ENCODE measurements around the gene ZSCAN10. TPM values are rescaled to one million over a fixed set of nuclear protein-coding genes. Genes with fewer than 3 reads are reported as not detected.
"Not testable (repeated sequence)": the region's sequence is repeated elsewhere in the genome, so short reads cannot be mapped to it uniquely, and the experiment has no call there.

Gene ZSCAN10
- total RNA-seq, 2 experiments from 2014 or later = 0.11 to 0.30 TPM

GRCh38 chr16:3070608-3071111 lies 28.4 kb downstream of the ZSCAN10 start:
- no peaks in the 10 kb centered on the region for H3K9me3 Mint-ChIP-seq (ENCODE audit: low read depth)
- ATAC-seq (peak; percentile 5), DNase-seq (peak; percentile 74)
- ChIA-PET CTCF (interaction anchor here (0.7 to 1.6 kb wide), 4 partner anchors 12 to 59 kb away, joined by 3 to 5 read pairs (median 4); no protein-coding TSS in a partner anchor), POLR2A (interaction anchor here (1.4 to 1.6 kb wide), 3 partner anchors 10 to 48 kb away, joined by 3 to 5 read pairs (median 5); no protein-coding TSS in a partner anchor)
- H3K36me3 Mint-ChIP-seq (ENCODE audit: low read depth) = peaks cover 50% of the 10 kb centered on the region
- peak overlapping the region; percentile 64 for H3K4me3 Mint-ChIP-seq
- H3K27ac Mint-ChIP-seq = peak overlapping the region; percentile 97
- no peaks in the 10 kb centered on the region for H3K27me3 Mint-ChIP-seq
- intact Hi-C loops (cut with DNase I, micrococcal nuclease) = no loop called here
- H3K4me1 Mint-ChIP-seq = peaks cover 68% of the 10 kb centered on the region

- H3K27me3 Mint-ChIP-seq; DNase-seq; H3K9me3 Mint-ChIP-seq (ENCODE audit: low read depth); ATAC-seq: not testable (repeated sequence)
- H3K36me3 Mint-ChIP-seq (ENCODE audit: low read depth) = peaks cover 49% of the 10 kb centered on the region
- H3K4me3 Mint-ChIP-seq = peak overlapping the region; percentile 64
- POLR2A ChIA-PET = interaction anchor here (0.7 kb wide), 1 partner anchor 60 kb away, joined by 4 read pairs; no protein-coding TSS in a partner anchor
- intact Hi-C loops (cut with DNase I, micrococcal nuclease) = loop anchor here in 1 of 2 experiments (5.0 kb wide), 1 partner anchor 433 kb away; the partner anchor contains the start of gene CLUAP1
- CTCF ChIA-PET = interaction anchor here (0.9 kb wide), 1 partner anchor 60 kb away, joined by 3 read pairs; no protein-coding TSS in a partner anchor
- peaks cover 69% of the 10 kb centered on the region for H3K4me1 Mint-ChIP-seq
- peak overlapping the region; percentile 97 for H3K27ac Mint-ChIP-seq
These were observed 29.9 kb downstream of the ZSCAN10 start for GRCh38 chr16:3069146-3069545.

- peak overlapping the region; percentile 98 for H3K27ac Mint-ChIP-seq
- peaks cover 49% of the 10 kb centered on the region for H3K36me3 Mint-ChIP-seq (ENCODE audit: low read depth)
- H3K4me1 Mint-ChIP-seq = peaks cover 68% of the 10 kb centered on the region
- ChIA-PET CTCF (interaction anchor here (6.7 kb wide), 1 partner anchor 60 kb away, joined by 65 read pairs; no protein-coding TSS in a partner anchor), POLR2A (no interaction called here)
- H3K27me3 Mint-ChIP-seq = no peaks in the 10 kb centered on the region
- DNase-seq = peak; percentile 42
- H3K9me3 Mint-ChIP-seq (ENCODE audit: low read depth) = no peaks in the 10 kb centered on the region
- peak overlapping the region; percentile 100 for H3K4me3 Mint-ChIP-seq
- intact Hi-C loops (cut with DNase I, micrococcal nuclease) = loop anchor here in 1 of 2 experiments (5.0 kb wide), 1 partner anchor 434 kb away; the partner anchor contains the start of gene CLUAP1
- ATAC-seq = no peak
These were observed 30.6 kb downstream of the ZSCAN10 start for GRCh38 chr16:3068487-3068886.

DNA sequence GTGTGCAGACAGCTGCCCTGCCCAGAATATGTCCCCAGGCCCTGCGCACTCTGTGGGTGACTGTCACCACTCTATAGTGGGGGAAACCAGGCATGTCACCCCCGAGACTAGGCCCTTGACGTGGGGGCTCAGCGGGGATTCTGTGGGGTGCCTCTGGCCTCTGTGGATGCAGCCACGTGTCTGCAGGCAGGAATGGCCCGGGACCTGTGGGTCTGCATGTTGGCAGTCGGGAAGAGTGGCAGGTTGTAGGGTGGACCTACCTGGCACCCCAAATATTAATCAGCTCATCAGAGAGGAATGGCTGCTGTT lies 32.7 kb downstream of the ZSCAN10 start:
- Mint-ChIP-seq H3K27ac (peak overlapping the region; percentile 100), H3K9me3 (ENCODE audit: low read depth) (no peaks in the 10 kb centered on the region), H3K4me1 (peaks cover 69% of the 10 kb centered on the region), H3K4me3 (peak overlapping the region; percentile 100), H3K36me3 (ENCODE audit: low read depth) (peaks cover 48% of the 10 kb centered on the region), H3K27me3 (no peaks in the 10 kb centered on the region)
- ATAC-seq = no peak
- ChIA-PET CTCF (interaction anchor here (0.9 to 6.7 kb wide), 3 partner anchors 34 to 62 kb away, joined by 3 to 65 read pairs (median 3); no protein-coding TSS in a partner anchor), POLR2A (interaction anchor here (0.5 to 4.7 kb wide), 4 partner anchors 10 to 1096 kb away, joined by 3 to 48 read pairs (median 4); partner anchors contain the start of gene ZNF213)
- DNase-seq = no peak
- intact Hi-C loops (cut with DNase I, micrococcal nuclease) = loop anchor here in 1 of 2 experiments (5.0 kb wide), 1 partner anchor 436 kb away; the partner anchor contains the start of gene CLUAP1

- H3K4me1 Mint-ChIP-seq = peaks cover 64% of the 10 kb centered on the region
- ChIA-PET CTCF (interaction anchor here (0.8 to 6.7 kb wide), 9 partner anchors 10 to 85 kb away, joined by 3 to 65 read pairs (median 4); no protein-coding TSS in a partner anchor), POLR2A (interaction anchor here (0.5 to 4.7 kb wide), 9 partner anchors 10 to 1095 kb away, joined by 3 to 48 read pairs (median 4); partner anchors contain the start of gene ZNF213)
- H3K9me3 Mint-ChIP-seq (ENCODE audit: low read depth) = no peaks in the 10 kb centered on the region
- ATAC-seq = peak; percentile 4
- H3K4me3 Mint-ChIP-seq = peak overlapping the region; percentile 100
- intact Hi-C loops (cut with DNase I, micrococcal nuclease) = loop anchor here (1.0 to 5.0 kb wide), 3 partner anchors 11 to 436 kb away; partner anchors contain the start of gene CLUAP1 (in 1 of the 2)
- no peak for DNase-seq
- no peaks in the 10 kb centered on the region for H3K27me3 Mint-ChIP-seq
- H3K36me3 Mint-ChIP-seq (ENCODE audit: low read depth) = peaks cover 48% of the 10 kb centered on the region
- H3K27ac Mint-ChIP-seq = peak overlapping the region; percentile 100
These were observed 33.2 kb downstream of the ZSCAN10 start for GRCh38 chr16:3065742-3066439.

- ATAC-seq (peak; percentile 62), DNase-seq (peak; percentile 90)
- Mint-ChIP-seq H3K27me3 (no peaks in the 10 kb centered on the region), H3K27ac (peak within 1 kb of the TSS; percentile 100), H3K4me3 (peak within 1 kb of the TSS; percentile 100), H3K9me3 (ENCODE audit: low read depth) (no peaks in the 10 kb centered on the region), H3K36me3 (ENCODE audit: low read depth) (peaks cover 46% of the 10 kb centered on the region), H3K4me1 (peaks cover 64% of the 10 kb centered on the region)
- ChIA-PET POLR2A (interaction anchor here (0.6 to 4.7 kb wide), 7 partner anchors 11 to 220 kb away, joined by 3 to 48 read pairs (median 4); no protein-coding TSS in a partner anchor), CTCF (interaction anchor here (0.8 to 6.7 kb wide), 8 partner anchors 11 to 85 kb away, joined by 3 to 65 read pairs (median 7); no protein-coding TSS in a partner anchor)
- intact Hi-C loops (cut with DNase I, micrococcal nuclease) = loop anchor here (1.0 to 5.0 kb wide), 3 partner anchors 12 to 437 kb away; partner anchors contain the start of gene CLUAP1 (in 1 of the 2)
These were observed 33.9 kb downstream of the ZSCAN10 start, which contains the start of gene IL32 for GRCh38 chr16:3065069-3065741. Gene IL32, plus strand, starts transcription at chr16:3065640. Its CDS starts 172 bp downstream, at chr16:3065812.

- ATAC-seq = no peak
- Mint-ChIP-seq H3K4me1 (peaks cover 61% of the 10 kb centered on the region), H3K27me3 (no peaks in the 10 kb centered on the region), H3K36me3 (ENCODE audit: low read depth) (peaks cover 34% of the 10 kb centered on the region), H3K9me3 (ENCODE audit: low read depth) (no peaks in the 10 kb centered on the region), H3K27ac (peak overlapping the region; percentile 100), H3K4me3 (peak overlapping the region; percentile 45)
- intact Hi-C loops (cut with DNase I, micrococcal nuclease) = no loop called here
- POLR2A ChIA-PET = interaction anchor here (0.6 to 4.7 kb wide), 3 partner anchors 12 to 41 kb away, joined by 3 to 48 read pairs (median 3); no protein-coding TSS in a partner anchor
- CTCF ChIA-PET = interaction anchor here (0.5 to 6.7 kb wide), 13 partner anchors 11 to 193 kb away, joined by 3 to 65 read pairs (median 5); partner anchors contain the start of gene MEFV
- no peak for DNase-seq
These were observed 35.3 kb downstream of the ZSCAN10 start for GRCh38 chr16:3063625-3064386.

DNA sequence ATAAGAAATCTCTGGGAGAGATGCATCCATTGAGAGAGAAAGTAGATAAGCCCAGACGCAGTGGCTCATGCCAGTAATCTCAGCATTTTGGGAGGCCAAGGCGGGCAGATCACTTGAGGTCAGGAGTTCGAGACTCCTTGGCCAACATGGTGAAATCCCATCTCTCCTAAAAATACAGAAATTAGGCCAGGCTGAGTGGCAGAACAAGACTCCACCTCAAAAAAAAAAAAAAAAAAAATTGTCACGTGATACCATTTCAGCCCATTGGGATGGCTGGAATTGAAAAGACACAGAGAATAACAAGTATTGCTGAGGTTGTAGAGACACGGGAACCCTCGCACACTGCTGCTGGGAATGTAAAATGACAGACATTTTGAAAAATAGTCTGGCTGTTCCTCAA lies 36.5 kb downstream of the ZSCAN10 start:
- H3K4me3 Mint-ChIP-seq = no peak overlapping the region
- ChIA-PET CTCF (interaction anchor here (2.5 to 6.7 kb wide), 3 partner anchors 15 to 66 kb away, joined by 9 to 65 read pairs (median 18); no protein-coding TSS in a partner anchor), POLR2A (no interaction called here)
- no peaks in the 10 kb centered on the region for H3K27me3 Mint-ChIP-seq
- H3K4me1 Mint-ChIP-seq = peaks cover 55% of the 10 kb centered on the region
- H3K36me3 Mint-ChIP-seq (ENCODE audit: low read depth) = peaks cover 23% of the 10 kb centered on the region
- H3K9me3 Mint-ChIP-seq (ENCODE audit: low read depth) = no peaks in the 10 kb centered on the region
- intact Hi-C loops (cut with DNase I, micrococcal nuclease) = no loop called here
- DNase-seq (no peak), ATAC-seq (no peak)
- H3K27ac Mint-ChIP-seq = peak overlapping the region; percentile 100

GRCh38 chr16:3060339-3061127 lies 38.6 kb downstream of the ZSCAN10 start:
- CTCF ChIA-PET = interaction anchor here (0.6 to 5.2 kb wide), 11 partner anchors 29 to 123 kb away, joined by 3 to 83 read pairs (median 4); partner anchors contain the start of gene ZSCAN10
- Mint-ChIP-seq H3K27me3 (no peaks in the 10 kb centered on the region), H3K27ac (peak overlapping the region; percentile 93), H3K4me3 (peak overlapping the region; percentile 78), H3K9me3 (ENCODE audit: low read depth) (no peaks in the 10 kb centered on the region), H3K4me1 (peaks cover 66% of the 10 kb centered on the region), H3K36me3 (ENCODE audit: low read depth) (peaks cover 9% of the 10 kb centered on the region)
- DNase-seq (no peak), ATAC-seq (no peak)
- POLR2A ChIA-PET = no interaction called here
- intact Hi-C loops (cut with DNase I, micrococcal nuclease) = no loop called here
